HTERT RPE-1 (cell line): ENCODE data around the gene C2orf66.

Source experiments
- in situ Hi-C: fragments of 300-500 bp; cut with MboI; formaldehyde crosslinking; loops from 4 replicates; pipeline ENCODE4 v1.14.3; 2020; ENCODE audit warnings: low sequenced_read_pairs

The C2orf66 gene

DNA sequence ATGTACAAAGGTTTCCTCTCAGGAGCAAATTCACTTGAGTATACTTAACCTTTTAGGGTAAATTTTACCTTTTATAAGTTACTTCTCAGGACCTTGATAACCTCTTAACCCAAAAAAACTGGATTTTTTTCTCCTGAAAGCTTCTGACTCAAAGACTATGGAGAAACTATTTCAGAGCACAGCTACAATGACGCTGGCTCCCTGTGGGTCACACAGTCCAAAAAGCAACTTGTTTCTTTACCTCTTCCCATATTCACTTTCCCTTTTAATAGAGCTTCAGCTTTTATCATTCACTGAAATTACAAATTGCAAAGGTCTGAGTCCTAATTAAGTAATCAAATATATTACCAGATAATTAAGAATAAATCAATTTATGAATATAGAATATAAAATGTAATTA lies 42.1 kb downstream of the C2orf66 start:
- in situ Hi-C loops: no loop called here

DNA sequence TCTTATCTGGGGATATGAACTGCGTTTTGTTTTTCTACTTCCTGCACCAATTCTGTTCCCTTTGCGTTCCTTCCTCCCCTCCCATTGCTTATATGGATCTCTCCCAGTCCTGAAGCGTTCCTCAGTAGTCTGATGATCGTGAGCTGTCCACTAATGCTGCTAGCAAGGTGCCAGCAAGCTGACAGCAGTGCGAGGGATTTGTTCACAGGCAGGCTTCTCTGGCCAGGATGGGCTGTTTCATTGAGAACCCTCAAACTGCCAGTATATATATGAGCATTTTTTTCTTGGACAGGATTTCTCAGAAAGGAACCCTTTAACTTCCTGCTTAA lies 49.8 kb downstream of the C2orf66 start:
- in situ Hi-C loops: no loop called here

DNA sequence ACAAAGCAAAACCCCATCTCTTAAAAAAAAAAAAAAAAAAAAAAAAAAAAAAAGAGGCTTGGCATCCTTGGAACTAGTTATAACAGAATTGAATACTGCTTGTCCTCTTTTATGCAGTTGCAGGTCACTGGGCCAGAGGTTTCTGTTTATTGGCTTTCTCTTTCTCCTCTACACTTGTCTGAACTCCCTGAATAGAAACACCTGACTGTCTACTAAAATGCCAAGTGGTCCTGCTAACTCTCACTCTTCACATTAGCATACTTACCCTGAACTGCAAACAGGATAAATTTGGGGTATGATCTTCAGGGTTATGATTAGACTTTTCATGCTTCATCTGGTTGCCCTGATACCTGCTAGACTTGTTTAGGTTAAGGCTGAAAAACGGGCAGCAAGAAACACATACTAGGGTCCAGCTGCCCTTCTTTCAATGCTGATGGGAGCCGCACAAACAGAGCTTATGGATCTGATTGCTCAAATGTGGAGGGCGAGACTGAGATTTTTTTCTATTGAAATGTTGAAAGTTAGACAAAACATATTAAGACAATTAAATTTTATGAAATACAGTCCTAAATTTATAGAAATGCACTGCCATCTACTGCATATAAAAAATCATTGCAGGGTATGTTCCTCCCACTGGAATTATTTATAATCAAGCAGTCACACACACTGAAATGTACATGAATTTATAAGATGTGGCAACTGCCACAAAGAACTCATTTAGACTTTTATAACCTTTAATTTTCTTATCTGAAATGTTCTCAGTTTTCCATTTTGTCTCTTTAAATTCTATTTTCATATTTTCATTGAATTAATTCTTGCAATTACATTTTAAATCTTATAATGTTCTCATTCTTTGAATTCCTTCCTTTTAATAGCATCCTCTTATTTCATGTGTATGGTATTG lies 50.4 kb downstream of the C2orf66 start:
- in situ Hi-C loops: no loop called here
